ENCODE data around the gene SDHAF3. TPM values are rescaled to one million over a fixed set of nuclear protein-coding genes. Genes with fewer than 3 reads are reported as not detected.

Gene SDHAF3
- total RNA-seq, 4 donors from 2014 or later, result 5.6 to 14.7 (median 12.4) TPM

GRCh38 chr7:97198596-97198995 is 81.1 kb downstream of the SDHAF3 start:
- H3K4me3 ChIP-seq, result no peak overlapping the region
- H3K27me3 ChIP-seq, result no peaks in the 10 kb centered on the region
- no peak for DNase-seq
- intact Hi-C loops (cut with DNase I; ENCODE audit: low total_unique reads), result no loop called here
- H3K4me1 ChIP-seq, result no peaks in the 10 kb centered on the region
- no peak for TF ChIP-seq CTCF (IDR thresholded peaks at IDR 0.05)
- TF ChIP-seq POLR2A (IDR thresholded peaks at IDR 0.05), result no peak
- H3K27ac ChIP-seq, result no peak overlapping the region
- no peaks in the 10 kb centered on the region for H3K9me3 ChIP-seq
- no peaks in the 10 kb centered on the region for H3K36me3 ChIP-seq

GRCh38 chr7:97200018-97200417 is 82.5 kb downstream of the SDHAF3 start:
- no peak overlapping the region for H3K27ac ChIP-seq
- no peaks in the 10 kb centered on the region for H3K36me3 ChIP-seq
- intact Hi-C loops (cut with DNase I; ENCODE audit: low total_unique reads), result no loop called here
- H3K9me3 ChIP-seq, result no peaks in the 10 kb centered on the region
- H3K4me3 ChIP-seq, result no peak overlapping the region
- H3K4me1 ChIP-seq, result no peaks in the 10 kb centered on the region
- no peak for DNase-seq
- no peaks in the 10 kb centered on the region for H3K27me3 ChIP-seq
- no peak for TF ChIP-seq CTCF (IDR thresholded peaks at IDR 0.05)
- TF ChIP-seq POLR2A (IDR thresholded peaks at IDR 0.05), result no peak

GRCh38 chr7:97203957-97204356 is 86.5 kb downstream of the SDHAF3 start:
- Histone ChIP-seq H3K36me3 (no peaks in the 10 kb centered on the region), H3K4me3 (no peak overlapping the region), H3K9me3 (no peaks in the 10 kb centered on the region), H3K27ac (no peak overlapping the region), H3K27me3 (no peaks in the 10 kb centered on the region), H3K4me1 (no peaks in the 10 kb centered on the region)
- intact Hi-C loops (cut with DNase I; ENCODE audit: low total_unique reads), result no loop called here
- TF ChIP-seq POLR2A (IDR thresholded peaks at IDR 0.05) (no peak), CTCF (IDR thresholded peaks at IDR 0.05) (no peak)
- DNase-seq, result no peak

- intact Hi-C loops (cut with DNase I; ENCODE audit: low total_unique reads), result no loop called here
- no peaks in the 10 kb centered on the region for H3K4me1 ChIP-seq
- no peak for DNase-seq
- TF ChIP-seq POLR2A (IDR thresholded peaks at IDR 0.05) (no peak), CTCF (IDR thresholded peaks at IDR 0.05) (no peak)
- no peak overlapping the region for H3K27ac ChIP-seq
- H3K36me3 ChIP-seq, result no peaks in the 10 kb centered on the region
- no peaks in the 10 kb centered on the region for H3K27me3 ChIP-seq
- H3K4me3 ChIP-seq, result no peak overlapping the region
- no peaks in the 10 kb centered on the region for H3K9me3 ChIP-seq
These were observed 87.3 kb downstream of the SDHAF3 start for GRCh38 chr7:97204821-97205220.

- Histone ChIP-seq H3K4me3 (no peak overlapping the region), H3K9me3 (no peaks in the 10 kb centered on the region), H3K36me3 (no peaks in the 10 kb centered on the region), H3K27ac (no peak overlapping the region), H3K27me3 (no peaks in the 10 kb centered on the region), H3K4me1 (no peaks in the 10 kb centered on the region)
- TF ChIP-seq POLR2A (IDR thresholded peaks at IDR 0.05) (no peak), CTCF (IDR thresholded peaks at IDR 0.05) (no peak)
- DNase-seq, result no peak
- intact Hi-C loops (cut with DNase I; ENCODE audit: low total_unique reads), result no loop called here
These were observed 98.1 kb downstream of the SDHAF3 start for GRCh38 chr7:97215556-97215955.
